ENCODE results near the gene AOPEP. TPM values are rescaled to one million over a fixed set of nuclear protein-coding genes. Genes with fewer than 3 reads are reported as not detected.

The AOPEP gene
- total RNA-seq, 4 donors from 2014 or later: 80.7 to 428 (median 126) TPM

- TF ChIP-seq CTCF (IDR thresholded peaks at IDR 0.05) (no peak), POLR2A (IDR thresholded peaks at IDR 0.05) (no peak)
- intact Hi-C loops (cut with DNase I; ENCODE audit: low total_unique reads): no loop called here
- no peaks in the 10 kb centered on the region for H3K27me3 ChIP-seq
- no peak overlapping the region for H3K4me3 ChIP-seq
- no peaks in the 10 kb centered on the region for H3K36me3 ChIP-seq
- H3K4me1 ChIP-seq: peaks cover 6 to 7% of the 10 kb centered on the region in 2 donors
- no peak for DNase-seq
- H3K9me3 ChIP-seq: no peaks in the 10 kb centered on the region
- peak overlapping the region in 1 of 2 donors; percentile 79 for H3K27ac ChIP-seq
Observed at GRCh38 chr9:94909250-94909894, 182.9 kb downstream of the AOPEP start.

DNA sequence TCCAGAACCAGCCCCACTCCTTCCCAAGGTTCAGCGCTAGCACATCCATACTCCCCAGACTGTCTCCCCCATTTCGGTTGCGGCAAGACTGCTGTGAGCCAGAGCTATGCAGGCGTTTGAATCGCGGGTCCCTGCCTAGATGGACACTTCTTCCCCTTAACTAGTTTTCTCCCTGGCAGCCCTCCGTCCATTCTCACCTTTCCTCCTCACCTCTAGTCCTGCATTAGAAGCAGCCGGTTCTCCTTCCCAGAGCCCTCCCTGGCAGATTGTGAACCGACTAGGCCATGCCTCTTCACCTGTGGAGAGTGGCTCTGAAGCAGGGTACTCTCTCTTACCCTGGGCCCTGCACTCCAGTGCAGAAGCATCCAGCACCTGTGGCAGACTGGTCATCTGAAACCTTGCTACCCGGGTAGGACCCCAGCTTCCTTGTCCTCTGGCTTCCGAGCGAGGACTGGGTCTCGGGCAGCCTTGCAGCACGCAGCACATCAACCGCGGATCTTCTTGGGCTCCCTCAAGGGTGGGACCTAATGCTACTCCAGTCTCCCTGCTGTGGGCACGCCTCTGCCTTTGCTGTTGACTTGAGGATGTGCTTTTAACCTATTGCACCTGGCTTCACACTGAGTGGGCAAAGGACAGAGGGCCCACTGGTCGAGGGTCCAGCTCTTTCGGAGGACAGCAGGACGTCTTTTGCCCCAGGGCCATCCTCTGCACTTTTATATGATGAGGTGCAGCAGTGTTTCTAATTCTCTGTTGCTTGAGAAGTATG is 183.6 kb downstream of the AOPEP start:
- intact Hi-C loops (cut with DNase I; ENCODE audit: low total_unique reads): no loop called here
- Histone ChIP-seq H3K27me3 (no peaks in the 10 kb centered on the region), H3K36me3 (no peaks in the 10 kb centered on the region), H3K9me3 (no peaks in the 10 kb centered on the region), H3K27ac (no peak overlapping the region), H3K4me1 (peaks cover 7 to 12% of the 10 kb centered on the region in 2 donors), H3K4me3 (no peak overlapping the region)
- no peak for DNase-seq
- TF ChIP-seq POLR2A (IDR thresholded peaks at IDR 0.05) (no peak), CTCF (IDR thresholded peaks at IDR 0.05) (no peak)

DNA sequence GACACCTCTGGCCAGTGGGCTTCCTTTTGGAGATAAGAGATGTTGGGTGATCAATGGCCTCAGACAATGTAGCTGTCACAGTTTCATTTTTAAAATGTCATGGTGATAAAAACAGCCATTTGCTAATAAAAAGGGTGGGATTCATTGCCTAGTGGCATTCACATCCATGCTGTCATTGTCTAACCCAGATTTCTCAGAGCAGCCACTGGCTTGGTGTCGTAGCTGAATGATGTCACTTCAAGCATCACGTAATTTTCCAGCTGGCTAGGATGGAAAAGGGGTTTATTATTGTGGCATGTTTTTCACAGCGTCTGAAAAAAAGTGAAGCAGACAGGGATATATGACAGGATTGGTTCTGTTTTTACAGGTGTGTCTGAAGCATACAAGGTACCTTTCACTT is 184.7 kb downstream of the AOPEP start:
- H3K4me1 ChIP-seq: peaks cover 7 to 14% of the 10 kb centered on the region in 2 donors
- DNase-seq: no peak
- intact Hi-C loops (cut with DNase I; ENCODE audit: low total_unique reads): no loop called here
- no peak overlapping the region for H3K4me3 ChIP-seq
- no peaks in the 10 kb centered on the region for H3K9me3 ChIP-seq
- no peaks in the 10 kb centered on the region for H3K27me3 ChIP-seq
- no peaks in the 10 kb centered on the region for H3K36me3 ChIP-seq
- no peak for TF ChIP-seq POLR2A (IDR thresholded peaks at IDR 0.05)
- TF ChIP-seq CTCF (IDR thresholded peaks at IDR 0.05): no peak
- H3K27ac ChIP-seq: no peak overlapping the region

DNA sequence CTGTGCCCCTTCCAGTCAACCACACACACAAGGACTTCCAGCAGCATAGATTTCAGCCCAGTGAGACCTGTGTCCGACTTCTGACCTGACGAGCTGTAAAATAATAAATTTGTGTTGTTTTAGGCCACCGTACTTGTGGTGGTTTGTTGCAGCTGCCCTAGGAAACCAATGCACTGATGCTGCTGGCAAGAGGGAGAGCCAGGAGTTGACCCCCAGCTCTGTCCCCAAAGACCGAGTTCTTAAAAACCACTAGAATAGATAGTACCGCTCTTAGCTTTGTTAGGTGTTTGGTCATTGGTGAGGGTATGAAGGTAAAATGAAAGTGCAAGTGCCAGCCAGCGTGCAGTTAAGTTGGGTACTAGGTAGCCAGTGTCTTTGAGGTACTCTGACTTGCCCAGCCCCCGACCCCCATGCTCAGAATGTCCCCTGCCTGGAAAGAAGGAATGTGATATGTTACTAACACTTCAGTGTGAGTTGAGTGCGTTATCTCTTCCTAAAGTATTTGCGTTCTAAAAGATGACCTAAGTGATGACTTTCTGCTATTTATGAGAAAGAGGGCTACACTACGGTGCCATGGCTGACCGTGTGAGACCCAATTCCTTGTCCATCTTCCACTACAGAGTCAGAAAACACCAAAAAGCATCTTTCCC is 185.6 kb downstream of the AOPEP start:
- no peak for DNase-seq
- H3K36me3 ChIP-seq: no peaks in the 10 kb centered on the region
- peaks cover 7 to 14% of the 10 kb centered on the region in 2 donors for H3K4me1 ChIP-seq
- intact Hi-C loops (cut with DNase I; ENCODE audit: low total_unique reads): no loop called here
- no peaks in the 10 kb centered on the region for H3K27me3 ChIP-seq
- no peak for TF ChIP-seq CTCF (IDR thresholded peaks at IDR 0.05)
- no peak for TF ChIP-seq POLR2A (IDR thresholded peaks at IDR 0.05)
- H3K9me3 ChIP-seq: no peaks in the 10 kb centered on the region
- H3K27ac ChIP-seq: no peak overlapping the region
- H3K4me3 ChIP-seq: no peak overlapping the region

Data from uterus (tissue), 4 donors.